B cell (primary cell): Measurements from ENCODE around the gene DOCK4. TPM values are rescaled to one million over a fixed set of nuclear protein-coding genes. Genes with fewer than 3 reads are reported as not detected.

Experiments
- ATAC-seq: fragments of 200-7000 bp; cut with Tn5 transposase; one replicate; pipeline ENCODE4 v1.10.0; 2021; ENCODE audit warnings: low read depth, mild to moderate bottlenecking, moderate number of reproducible peaks, moderate library complexity
- CTCF ChIA-PET: fragments of 350-600 bp; sonication (Branson Sonifier 250); formaldehyde crosslinking; loops from one replicate; lab custom pipeline; 2021; ENCODE audit warnings: antibody characterized with exemption, inconsistent platforms; lab: Charles Lee
- POLR2A ChIA-PET: fragments of 350-600 bp; sonication (Branson Sonifier 250); formaldehyde crosslinking; loops from one replicate; lab custom pipeline; 2021; ENCODE audit warnings: antibody characterized with exemption; lab: Charles Lee
- DNase-seq: peaks from one replicate; pipeline ENCODE4 v3.0.0; 2013
- H2AFZ ChIP-seq: 2 replicates; pipeline ENCODE4 v1.6.1; 2012; ENCODE audit warnings: mild to moderate bottlenecking, low read depth, low read length; ENCODE audit not compliant: insufficient read depth, poor library complexity, severe bottlenecking
- H3K27ac ChIP-seq, 2 donors: 1 replicate in 1 of 2; 2 replicates in 1 of 2; pipeline ENCODE4 v1.5.1; 2012 to 2013; ENCODE audit warnings: low read length in 2 of 2, mild to moderate bottlenecking in 2 of 2, moderate library complexity in 1 of 2
- H3K27me3 ChIP-seq, 4 experiments: fragments of 200-600 bp in 1 of 4; sonication (generic) in 1 of 4; replicated peaks in 1 of 4; 1 replicate in 2 of 4; 2 replicates in 2 of 4; pipeline versions ENCODE4 v1.6.1 to v1.7.0; 2013 to 2016; ENCODE audit warnings: low read length in 3 of 4, mild to moderate bottlenecking in 2 of 4, mixed read lengths in 1 of 4, moderate library complexity in 1 of 4; ENCODE audit not compliant: insufficient read depth in 4 of 4, control insufficient read depth in 3 of 4; ENCODE audit errors: control extremely low read depth in 1 of 4
- H3K36me3 ChIP-seq, 2 experiments: replicated peaks in 1 of 2; 1 replicate in 1 of 2; 2 replicates in 1 of 2; pipeline versions ENCODE4 v1.6.1 to v1.7.1; 2013; ENCODE audit warnings: low read length in 1 of 2; ENCODE audit not compliant: insufficient read depth in 2 of 2, control insufficient read depth in 1 of 2; ENCODE audit errors: control extremely low read depth in 1 of 2, extremely low read depth in 1 of 2
- H3K4me1 ChIP-seq, 2 donors: fragments of 200-600 bp in 1 of 2; sonication (generic) in 1 of 2; 1 replicate in 1 of 2; 2 replicates in 1 of 2; pipeline versions ENCODE4 v1.5.1 to v1.6.1; 2013 to 2017; ENCODE audit warnings: low read length in 2 of 2; ENCODE audit not compliant: control insufficient read depth in 2 of 2, insufficient read depth in 2 of 2
- H3K4me2 ChIP-seq: replicated peaks from 2 replicates; pipeline ENCODE3; 2012; ENCODE audit warnings: mild to moderate bottlenecking, low read depth, low read length; ENCODE audit not compliant: poor library complexity, severe bottlenecking
- H3K4me3 ChIP-seq, 5 experiments: fragments of 200-600 bp in 1 of 5; sonication (generic) in 1 of 5; 1 replicate in 3 of 5; 2 replicates in 2 of 5; pipeline versions ENCODE4 v1.5.1 to v1.7.0; 2011 to 2016; ENCODE audit warnings: low read length in 4 of 5, mild to moderate bottlenecking in 4 of 5, low read depth in 2 of 5, control low read depth in 1 of 5, moderate library complexity in 1 of 5; ENCODE audit not compliant: insufficient read depth in 1 of 5; ENCODE audit errors: control extremely low read depth in 1 of 5, extremely low read depth in 1 of 5
- H3K79me2 ChIP-seq: fragments of 200-600 bp; sonication (generic); one replicate; pipeline ENCODE4 v1.6.0; 2016; ENCODE audit warnings: low read length; ENCODE audit not compliant: control insufficient read depth, insufficient read depth
- H3K9ac ChIP-seq: fragments of 200-600 bp; sonication (generic); 2 replicates; pipeline ENCODE4 v1.6.1; 2017; ENCODE audit warnings: mild to moderate bottlenecking, low read length, moderate library complexity
- H3K9me3 ChIP-seq, 3 donors: one replicate each; pipeline versions ENCODE4 v1.6.1 to v1.7.1; 2013; ENCODE audit warnings: low read length in 2 of 3; ENCODE audit not compliant: control insufficient read depth in 2 of 3, insufficient read depth in 1 of 3; ENCODE audit errors: control extremely low read depth in 1 of 3
- H4K20me1 ChIP-seq: 2 replicates; pipeline ENCODE4 v1.6.0; 2012; ENCODE audit warnings: mild to moderate bottlenecking, low read length; ENCODE audit not compliant: insufficient read depth, control insufficient read depth, poor library complexity, severe bottlenecking
- H3K27ac Mint-ChIP-seq: one replicate; pipeline ENCODE4 v1.8.0; 2021; ENCODE audit warnings: mixed read lengths
- H3K27me3 Mint-ChIP-seq: one replicate; pipeline ENCODE4 v1.8.0; 2021; ENCODE audit warnings: mixed read lengths
- H3K4me1 Mint-ChIP-seq: one replicate; pipeline ENCODE4 v1.8.0; 2021; ENCODE audit warnings: mixed read lengths
- H3K4me3 Mint-ChIP-seq: one replicate; pipeline ENCODE4 v1.8.0; 2021; ENCODE audit warnings: mixed read lengths
- H3K9me3 Mint-ChIP-seq: one replicate; pipeline ENCODE4 v1.8.0; 2022; ENCODE audit warnings: mixed read lengths; ENCODE audit not compliant: insufficient read depth
- CTCF ChIP-seq: fragments of 200-600 bp; IDR thresholded peaks from one replicate; pipeline ENCODE4 v1.8.0; 2022; ENCODE audit warnings: antibody characterized with exemption, mild to moderate bottlenecking
- EZH2 ChIP-seq: IDR thresholded peaks from 2 replicates; pipeline ENCODE4 v1.6.1; 2012; ENCODE audit warnings: borderline replicate concordance, low read depth, mild to moderate bottlenecking, moderate library complexity, low read length; ENCODE audit not compliant: insufficient read depth, poor library complexity, severe bottlenecking
- WGBS: methylation state at CpG from one replicate; pipeline ENCODE4 v1.1.5; 2013; ENCODE audit warnings: missing lambda C conversion rate; ENCODE audit not compliant: insufficient coverage; 5-methylcytosine and 5-hydroxymethylcytosine counted together
- intact Hi-C: fragments of 100-400 bp; cut with micrococcal nuclease; formaldehyde crosslinking; loops from one replicate; pipeline ENCODE4 v1.10.0; 2022
- polyA plus RNA-seq: library from polyadenylated mRNA; depleted of rRNA; stranded (reverse); fragments of >200 nt; gene quantifications from 2 replicates; pipeline ENCODE4 v1.2.3, GENCODE V29; 2012
- total RNA-seq, 2 donors: library from RNA; stranded (reverse); fragments of 120-200 nt in 1 of 2; gene quantifications; 1 replicate in 1 of 2; 2 replicates in 1 of 2; pipeline versions ENCODE4 v1.2.3 to v1.2.4, GENCODE V29; 2013 to 2022

Gene DOCK4
- total and polyA plus RNA-seq, 2 donors (not counting 1 experiment from before 2014, with no cell fraction given) = 0.03 to 4.1 TPM

- H3K9ac ChIP-seq = no peak overlapping the region
- Mint-ChIP-seq H3K4me3 (no peak overlapping the region), H3K27ac (no peak overlapping the region), H3K27me3 (no peaks in the 10 kb centered on the region), H3K9me3 (no peaks in the 10 kb centered on the region), H3K4me1 (no peaks in the 10 kb centered on the region)
- no peaks in the 10 kb centered on the region for H3K27me3 ChIP-seq
- DNase-seq = no peak
- H3K27ac ChIP-seq = no peak overlapping the region
- H3K36me3 ChIP-seq = no peaks in the 10 kb centered on the region
- ChIA-PET POLR2A (no interaction called here), CTCF (no interaction called here)
- no peaks in the 10 kb centered on the region for H3K79me2 ChIP-seq
- H2AFZ ChIP-seq = no peak overlapping the region
- H3K4me1 ChIP-seq = no peaks in the 10 kb centered on the region
- WGBS = 100% methylated on average over 1 of the region's 6 CpGs
- no peak for ATAC-seq
- TF ChIP-seq CTCF = no peak
- no peak for TF ChIP-seq EZH2
- no peak overlapping the region for H3K4me3 ChIP-seq
- no peaks in the 10 kb centered on the region for H3K9me3 ChIP-seq
- H4K20me1 ChIP-seq = no peaks in the 10 kb centered on the region
- intact Hi-C loops = no loop called here
- H3K4me2 ChIP-seq = no peak overlapping the region
Measured at GRCh38 chr7:112001091-112001826, 204.9 kb downstream of the DOCK4 start.

GRCh38 chr7:111998326-111998725 is 207.9 kb downstream of the DOCK4 start:
- Histone ChIP-seq H4K20me1 (no peaks in the 10 kb centered on the region), H3K4me2 (no peak overlapping the region), H3K9me3 (no peaks in the 10 kb centered on the region), H3K4me3 (no peak overlapping the region), H3K4me1 (no peaks in the 10 kb centered on the region), H3K27ac (no peak overlapping the region), H3K36me3 (no peaks in the 10 kb centered on the region), H3K79me2 (no peaks in the 10 kb centered on the region), H3K9ac (no peak overlapping the region), H2AFZ (no peak overlapping the region), H3K27me3 (no peaks in the 10 kb centered on the region)
- no peaks in the 10 kb centered on the region for H3K27me3 Mint-ChIP-seq
- H3K9me3 Mint-ChIP-seq = no peaks in the 10 kb centered on the region
- no peak overlapping the region for H3K27ac Mint-ChIP-seq
- WGBS = 94% methylated on average over 2 of the region's 3 CpGs
- no peak overlapping the region for H3K4me3 Mint-ChIP-seq
- DNase-seq = no peak
- POLR2A ChIA-PET = no interaction called here
- CTCF ChIA-PET = no interaction called here
- no peak for TF ChIP-seq CTCF
- TF ChIP-seq EZH2 = no peak
- intact Hi-C loops = no loop called here
- ATAC-seq = no peak
- no peaks in the 10 kb centered on the region for H3K4me1 Mint-ChIP-seq
